Endothelial cell of umbilical vein (primary cell): ENCODE results near the gene DTNA. TPM values are rescaled to one million over a fixed set of nuclear protein-coding genes. Genes with fewer than 3 reads are reported as not detected.

ENCODE experiments used
- BruUV-seq: library from RNA; stranded (reverse); fragments of 400-500 nt; replicated peaks from 2 replicates; lab custom pipeline; 2021; lab: Mats Ljungman, UMichigan
- CTCF ChIA-PET: fragments of 300-600, 350-600 bp; sonication (Branson Sonifier 250); formaldehyde crosslinking; loops from one replicate; lab custom pipeline; 2021; ENCODE audit warnings: antibody characterized with exemption, inconsistent platforms; lab: Charles Lee
- POLR2A ChIA-PET: fragments of 300-600, 350-600 bp; sonication (Branson Sonifier 250); formaldehyde crosslinking; loops from one replicate; lab custom pipeline; 2021; ENCODE audit warnings: antibody characterized with exemption, inconsistent platforms; lab: Charles Lee
- DNase-seq: peaks from one replicate; pipeline ENCODE4 v3.0.0-alpha.2; 2011; ENCODE audit warnings: low read depth, low spot score
- FAIRE-seq: peaks from 2 replicates; lab custom pipeline; 2011; peaks lifted over from hg19 to GRCh38; lab: Jason Lieb, UNC
- H2AFZ ChIP-seq: 2 replicates; pipeline ENCODE4 v1.6.0; 2012; ENCODE audit warnings: low read depth, low read length, control low read depth, inconsistent platforms
- H3K27ac ChIP-seq: 2 replicates; pipeline ENCODE4 v1.5.1; 2011; ENCODE audit warnings: low read depth, mild to moderate bottlenecking, control low read depth, low read length, moderate library complexity; ENCODE audit not compliant: insufficient read depth
- H3K27me3 ChIP-seq, 2 experiments: 2 replicates each; pipeline versions ENCODE4 v1.6.0 to v1.6.1; 2011; ENCODE audit warnings: low read length in 2 of 2, mixed read lengths in 1 of 2; ENCODE audit not compliant: control insufficient read depth in 2 of 2, insufficient read depth in 2 of 2
- H3K36me3 ChIP-seq, 2 experiments: 2 replicates in 1 of 2; 3 replicates in 1 of 2; pipeline ENCODE4 v1.5.1; 2011; ENCODE audit warnings: low read length in 2 of 2, mild to moderate bottlenecking in 1 of 2, moderate library complexity in 1 of 2; ENCODE audit not compliant: control insufficient read depth in 2 of 2, insufficient read depth in 2 of 2; ENCODE audit errors: extremely low read depth in 1 of 2
- H3K4me1 ChIP-seq: 3 replicates; pipeline ENCODE4 v1.5.1; 2011; ENCODE audit warnings: mild to moderate bottlenecking, low read length; ENCODE audit not compliant: control insufficient read depth, insufficient read depth; ENCODE audit errors: extremely low read depth
- H3K4me2 ChIP-seq: 2 replicates; pipeline ENCODE4 v1.6.1; 2011; ENCODE audit warnings: low read length, control low read depth, mixed read lengths; ENCODE audit not compliant: insufficient read depth
- H3K4me3 ChIP-seq, 3 experiments: fragments of 200-600 bp in 1 of 3; sonication (generic), shearing (Covaris generic) in 1 of 3; replicated peaks in 1 of 3; 2 replicates each; pipeline ENCODE4 v1.5.1; 2011 to 2016; ENCODE audit warnings: control low read depth in 3 of 3, low read length in 3 of 3, mild to moderate bottlenecking in 2 of 3, inconsistent platforms in 1 of 3, low read depth in 1 of 3, moderate library complexity in 1 of 3; ENCODE audit not compliant: insufficient read depth in 1 of 3
- H3K79me2 ChIP-seq: 2 replicates; pipeline ENCODE4 v1.6.0; 2012; ENCODE audit warnings: low read length, inconsistent platforms; ENCODE audit not compliant: control insufficient read depth, insufficient read depth
- H3K9ac ChIP-seq: replicated peaks from 2 replicates; pipeline ENCODE3; 2011; ENCODE audit warnings: low read length, control low read depth; ENCODE audit not compliant: insufficient read depth; ENCODE audit errors: extremely low read depth
- H3K9me1 ChIP-seq: replicated peaks from 3 replicates; pipeline ENCODE4 v1.6.0; 2011; ENCODE audit warnings: mild to moderate bottlenecking, low read length; ENCODE audit not compliant: control insufficient read depth, insufficient read depth; ENCODE audit errors: extremely low read depth
- H3K9me3 ChIP-seq: replicated peaks from 2 replicates; pipeline ENCODE4 v1.5.1; 2012; ENCODE audit warnings: low read length, inconsistent platforms; ENCODE audit not compliant: control insufficient read depth, insufficient read depth
- H4K20me1 ChIP-seq: replicated peaks from 2 replicates; pipeline ENCODE3; 2011; ENCODE audit warnings: mild to moderate bottlenecking, low read length; ENCODE audit not compliant: control insufficient read depth, insufficient read depth; ENCODE audit errors: extremely low read depth
- CTCF ChIP-seq, 2 donors: IDR thresholded peaks; 1 replicate in 1 of 2; 2 replicates in 1 of 2; pipeline ENCODE4 v1.5.1; 2011; ENCODE audit warnings: low read length in 2 of 2, mild to moderate bottlenecking in 2 of 2, moderate library complexity in 2 of 2, control low read depth in 1 of 2, inconsistent platforms in 1 of 2, low read depth in 1 of 2; ENCODE audit not compliant: insufficient read depth in 1 of 2; ENCODE audit errors: extremely low read depth in 1 of 2
- EZH2 ChIP-seq: IDR thresholded peaks from 2 replicates; pipeline ENCODE4 v1.6.1; 2012; ENCODE audit warnings: borderline replicate concordance, low read depth, mild to moderate bottlenecking, moderate library complexity, low read length, inconsistent platforms; ENCODE audit not compliant: severe bottlenecking
- FOS ChIP-seq: IDR thresholded peaks from 2 replicates; pipeline ENCODE4 v1.6.1; 2011; ENCODE audit warnings: mild to moderate bottlenecking, low read length, moderate library complexity, borderline replicate concordance; ENCODE audit not compliant: insufficient read depth
- GATA2 ChIP-seq: IDR thresholded peaks from 2 replicates; pipeline ENCODE4 v1.7.0; 2011; ENCODE audit warnings: low read depth, mild to moderate bottlenecking, moderate library complexity, mixed read lengths, low read length; ENCODE audit not compliant: insufficient read length, insufficient read depth
- JUN ChIP-seq: IDR thresholded peaks from 2 replicates; pipeline ENCODE4 v1.6.1; 2011; ENCODE audit warnings: borderline replicate concordance, low read depth; ENCODE audit not compliant: insufficient read length, insufficient read depth
- MAX ChIP-seq: IDR thresholded peaks from 2 replicates; pipeline ENCODE4 v1.6.1; 2011; ENCODE audit not compliant: insufficient read depth, insufficient read length
- MYC ChIP-seq: IDR thresholded peaks from one replicate; pipeline ENCODE4 v1.6.1; 2011; ENCODE audit warnings: mild to moderate bottlenecking, low read depth, low read length
- POLR2A ChIP-seq: IDR thresholded peaks from 2 replicates; pipeline ENCODE4 v1.6.1; 2012; ENCODE audit warnings: low read depth, mild to moderate bottlenecking, control low read depth, low read length
- POLR2AphosphoS5 ChIP-seq: IDR thresholded peaks from 2 replicates; pipeline ENCODE4 v1.6.1; 2012; ENCODE audit warnings: low read depth, mild to moderate bottlenecking, control low read depth, low read length, moderate library complexity; ENCODE audit not compliant: insufficient read depth
- dilution Hi-C: fragments of 300-500 bp; cut with MboI; formaldehyde crosslinking; loops from one replicate; pipeline ENCODE4 v1.15.0; 2019; ENCODE audit warnings: low sequenced_read_pairs; ENCODE audit not compliant: extremely low pct_ligation_motif_present
- intact Hi-C: fragments of 100-400 bp; cut with micrococcal nuclease; formaldehyde crosslinking; loops from one replicate; pipeline ENCODE4 v1.10.0; 2022
- polyA plus RNA-seq, 4 experiments: library from polyadenylated mRNA; depleted of rRNA in 3 of 4; stranded (reverse) in 3 of 4; unstranded in 1 of 4; fragments of >200 nt; gene quantifications; 2 replicates each; pipeline versions ENCODE4 v1.2.1 to v1.2.3, GENCODE V29; 2011 to 2012; ENCODE audit warnings: missing spikeins in 1 of 4
- total RNA-seq: library from RNA; stranded (reverse); gene quantifications from 2 replicates; pipeline ENCODE4 v1.2.3, GENCODE V29; 2021

DTNA gene
- total and polyA plus RNA-seq, 2 donors (not counting 3 experiments of a cell fraction or from before 2014, with no cell fraction given), result 6.6 to 15.3 TPM

- H3K27me3 ChIP-seq, result no peaks in the 10 kb centered on the region
- no peak overlapping the region for H3K4me2 ChIP-seq
- BruUV-seq, result no TSS peak
- no peak overlapping the region for H2AFZ ChIP-seq
- H3K79me2 ChIP-seq, result no peaks in the 10 kb centered on the region
- no peak overlapping the region for H3K9ac ChIP-seq
- DNase-seq (no peak), FAIRE-seq (no peak)
- intact Hi-C loops (no loop called here), dilution Hi-C loops (no loop called here)
- CTCF ChIA-PET, result interaction anchor here (1.2 kb wide), 1 partner anchor 30 kb away, joined by 3 read pairs; no protein-coding TSS in a partner anchor
- POLR2A ChIA-PET, result no interaction called here
- no peak overlapping the region for H3K4me3 ChIP-seq
- no peak for TF ChIP-seq MAX
- no peak for TF ChIP-seq POLR2AphosphoS5
- no peak for TF ChIP-seq MYC
- TF ChIP-seq CTCF (IDR thresholded peaks at IDR 0.05; ENCODE audit: extremely low read depth in 1 of 2, insufficient read depth in 1 of 2, low read depth in 1 of 2, low read length in 2 of 2), result no peak
- TF ChIP-seq EZH2, result no peak
- no peak for TF ChIP-seq JUN
- TF ChIP-seq FOS, result no peak
- TF ChIP-seq POLR2A, result no peak
- TF ChIP-seq GATA2, result no peak
- no peaks in the 10 kb centered on the region for H3K4me1 ChIP-seq
- H3K36me3 ChIP-seq, result no peaks in the 10 kb centered on the region
- no peaks in the 10 kb centered on the region for H3K9me3 ChIP-seq
- H3K9me1 ChIP-seq, result no peaks in the 10 kb centered on the region
- H4K20me1 ChIP-seq, result no peaks in the 10 kb centered on the region
- H3K27ac ChIP-seq, result no peak overlapping the region
Observed at GRCh38 chr18:34757666-34758065, 47.6 kb downstream of the DTNA start.
